Gastrocnemius medialis (tissue), 4 donors: ENCODE data around the gene FMO3.

Experiments
- CTCF ChIP-seq, 5 experiments: fragments of 450-650 bp in 3 of 5; fragments of 200-600 bp in 2 of 5; sonication (generic) in 2 of 5; IDR thresholded peaks in 4 of 5; conservative IDR thresholded peaks in 1 of 5; 1 replicate in 4 of 5; 2 replicates in 1 of 5; pipeline ENCODE4 v1.5.1; 2016 to 2019; ENCODE audit warnings: antibody characterized with exemption in 5 of 5, mild to moderate bottlenecking in 3 of 5, moderate library complexity in 3 of 5
- POLR2A ChIP-seq, 2 donors: fragments of 450-650 bp; IDR thresholded peaks; one replicate each; pipeline ENCODE4 v1.6.1; 2017; ENCODE audit warnings: antibody characterized with exemption in 2 of 2, mild to moderate bottlenecking in 2 of 2, moderate library complexity in 2 of 2

- TF ChIP-seq CTCF (IDR thresholded peaks at IDR 0.05 in 4 of 5, conservative IDR thresholded peaks at IDR 0.05 in 1 of 5) (no peak), POLR2A (IDR thresholded peaks at IDR 0.05) (no peak)
Measured at GRCh38 chr1:171112119-171112518, 21.4 kb downstream of the FMO3 start.
